HepG2 (cell line): ENCODE measurements around the gene TBC1D5. TPM values are rescaled to one million over a fixed set of nuclear protein-coding genes. Genes with fewer than 3 reads are reported as not detected.

Experiments used
- ATAC-seq: fragments of 200-7000 bp; cut with Tn5 transposase; 3 replicates; pipeline ENCODE4 v1.9.1; 2020; ENCODE audit warnings: mild to moderate bottlenecking, moderate library complexity
- BruUV-seq: library from RNA; stranded (reverse); fragments of 400-500 nt; replicated peaks from 2 replicates; lab custom pipeline; 2021; lab: Mats Ljungman, UMichigan
- CTCF ChIA-PET: fragments of 300-600 bp; formaldehyde crosslinking; extraction: SDS; loops from one replicate; lab custom pipeline; 2021; ENCODE audit warnings: low total read pairs, inconsistent platforms, low intra/inter-chr PET ratio; lab: Yijun Ruan, JAX
- POLR2A ChIA-PET: fragments of 350-600 bp; sonication (Branson Sonifier 250); formaldehyde crosslinking; loops from one replicate; lab custom pipeline; 2020; ENCODE audit warnings: antibody characterized with exemption, inconsistent platforms; lab: Yijun Ruan, JAX
- DNase-seq: peaks from one replicate; pipeline ENCODE4 v3.0.0-alpha.2; 2015; ENCODE audit warnings: low spot score
- FAIRE-seq: peaks from 3 replicates; lab custom pipeline; 2011; peaks lifted over from hg19 to GRCh38; lab: Jason Lieb, UNC
- H2AFZ ChIP-seq: one replicate; pipeline ENCODE4 v1.6.1; 2011; ENCODE audit warnings: low read length, inconsistent platforms
- H3K27ac ChIP-seq: fragments of 300-600 bp; 3 replicates; pipeline ENCODE4 v1.8.0; 2011; ENCODE audit warnings: mixed run types, mild to moderate bottlenecking, mixed read lengths, low read length, inconsistent platforms; ENCODE audit not compliant: insufficient read depth; ENCODE audit errors: extremely low read length
- H3K27me3 ChIP-seq, 2 experiments: fragments of 200-600 bp in 1 of 2; 2 replicates in 1 of 2; 3 replicates in 1 of 2; pipeline versions ENCODE4 v1.6.0 to v1.8.0; 2011; ENCODE audit warnings: low read length in 2 of 2, mild to moderate bottlenecking in 2 of 2, moderate library complexity in 2 of 2, inconsistent platforms in 1 of 2; ENCODE audit not compliant: insufficient read depth in 2 of 2, control insufficient read depth in 1 of 2
- H3K36me3 ChIP-seq, 2 experiments: fragments of 200-600 bp in 1 of 2; replicated peaks in 1 of 2; 2 replicates in 1 of 2; 3 replicates in 1 of 2; pipeline versions ENCODE4 v1.5.1 to v1.8.0; 2011; ENCODE audit warnings: low read length in 2 of 2, inconsistent platforms in 1 of 2; ENCODE audit not compliant: insufficient read depth in 2 of 2, control insufficient read depth in 1 of 2
- H3K4me1 ChIP-seq: 2 replicates; pipeline ENCODE4 v1.5.1; 2012; ENCODE audit warnings: low read length, inconsistent platforms; ENCODE audit not compliant: insufficient read depth
- H3K4me2 ChIP-seq: 2 replicates; pipeline ENCODE4 v1.6.0; 2011; ENCODE audit warnings: low read depth, low read length, inconsistent platforms
- H3K4me3 ChIP-seq, 3 experiments: fragments of 200-600 bp in 1 of 3; sonication (generic), shearing (Covaris generic) in 1 of 3; replicated peaks in 1 of 3; 2 replicates each; pipeline ENCODE4 v1.5.1; 2011 to 2016; ENCODE audit warnings: low read length in 3 of 3, inconsistent platforms in 2 of 3, low read depth in 2 of 3, mild to moderate bottlenecking in 2 of 3, control low read depth in 1 of 3, mixed read lengths in 1 of 3; ENCODE audit not compliant: insufficient read depth in 1 of 3
- H3K79me2 ChIP-seq: one replicate; pipeline ENCODE4 v1.6.1; 2011; ENCODE audit warnings: low read length, inconsistent platforms; ENCODE audit not compliant: insufficient read depth
- H3K9ac ChIP-seq: 2 replicates; pipeline ENCODE4 v1.6.0; 2011; ENCODE audit warnings: mild to moderate bottlenecking, low read depth, low read length, inconsistent platforms; ENCODE audit not compliant: insufficient read depth
- H3K9me3 ChIP-seq: 2 replicates; pipeline ENCODE4 v1.5.1; 2012; ENCODE audit warnings: mild to moderate bottlenecking, low read length
- H4K20me1 ChIP-seq: 2 replicates; pipeline ENCODE4 v1.6.0; 2011; ENCODE audit warnings: inconsistent platforms, mild to moderate bottlenecking, low read length, moderate library complexity; ENCODE audit not compliant: insufficient read depth
- CSRNP1 ChIP-seq: sonication (generic); formaldehyde crosslinking; IDR thresholded peaks from 2 replicates; pipeline ENCODE4 v1.8.1; 2023; ENCODE audit warnings: mild to moderate bottlenecking, missing genetic modification reagents
- MED13 ChIP-seq: sonication (generic); formaldehyde crosslinking; IDR thresholded peaks from 2 replicates; pipeline ENCODE4 v1.5.0; 2020; ENCODE audit warnings: missing genetic modification reagents
- MIXL1 ChIP-seq: IDR thresholded peaks from 2 replicates; pipeline ENCODE4 v1.6.1; 2016
- NCOA1 ChIP-seq: sonication (generic); formaldehyde crosslinking; IDR thresholded peaks from 2 replicates; pipeline ENCODE4 v1.9.0; 2021; ENCODE audit warnings: missing genetic modification reagents
- NFAT5 ChIP-seq: sonication (generic); formaldehyde crosslinking; IDR thresholded peaks from 2 replicates; pipeline ENCODE4 v1.4.0; 2020; ENCODE audit warnings: missing genetic modification reagents
- REXO4 ChIP-seq: sonication (generic); formaldehyde crosslinking; IDR thresholded peaks from 2 replicates; pipeline ENCODE4 v1.8.0; 2022; ENCODE audit warnings: missing genetic modification reagents, mild to moderate bottlenecking, borderline replicate concordance
- ZNF12 ChIP-seq: sonication (generic); formaldehyde crosslinking; IDR thresholded peaks from 2 replicates; pipeline ENCODE4 v1.5.0; 2020; ENCODE audit warnings: missing genetic modification reagents
- ZNF317 ChIP-seq: sonication (generic); formaldehyde crosslinking; IDR thresholded peaks from 2 replicates; pipeline ENCODE4 v1.5.0; 2020; ENCODE audit warnings: mild to moderate bottlenecking, missing genetic modification reagents
- ZNF567 ChIP-seq: sonication (generic); formaldehyde crosslinking; IDR thresholded peaks from 2 replicates; pipeline ENCODE4 v1.8.1; 2023; ENCODE audit warnings: mild to moderate bottlenecking, missing genetic modification reagents, borderline replicate concordance
- WGBS: methylation state at CpG from one replicate; pipeline ENCODE4 v1.1.6; 2017; ENCODE audit warnings: low lambda C conversion rate; 5-methylcytosine and 5-hydroxymethylcytosine counted together
- in situ Hi-C: cut with HindIII; loops from 2 replicates; pipeline ENCODE4 v1.10.0; 2017; ENCODE audit warnings: low pct_unique_long_range_greater_than_20kb; ENCODE audit not compliant: extremely low pct_ligation_motif_present
- intact Hi-C: fragments of 100-400 bp; cut with micrococcal nuclease; formaldehyde crosslinking; loops from one replicate; pipeline ENCODE4 v1.10.0; 2022; ENCODE audit not compliant: unreplicated experiment
- polyA plus RNA-seq, 8 experiments: library from polyadenylated mRNA; depleted of rRNA in 3 of 8; stranded (reverse) in 7 of 8; unstranded in 1 of 8; fragments of >200 nt; fragmentation: Illumina TruSeq in 4 of 8; extraction: Trizol in 4 of 8; gene quantifications; 2 replicates each; pipeline versions ENCODE4 v1.2.1 to v1.2.3, GENCODE V29; 2011 to 2016; ENCODE audit warnings: low read depth in 4 of 8, missing spikeins in 1 of 8, mixed read lengths in 1 of 8; ENCODE audit not compliant: insufficient read depth in 1 of 8
- total RNA-seq, 5 experiments: library from RNA; depleted of rRNA; stranded (reverse); fragments of >200 nt; fragmentation: Illumina TruSeq; extraction: Trizol; gene quantifications; 2 replicates each; pipeline ENCODE4 v1.2.3, GENCODE V29; 2016; ENCODE audit warnings: low read depth in 1 of 5

TBC1D5 gene
- total and polyA plus RNA-seq, 2 of the 13 experiments (the other 11 are each of a cell fraction or from before 2014, with no cell fraction given) = 19.2 to 33.3 TPM

GRCh38 chr3:17550624-17551023 lies 191.8 kb downstream of the TBC1D5 start (continued):
- TF ChIP-seq CSRNP1 (no peak), MED13 (CRISPR knock-in tag) (no peak)

- no peak for DNase-seq
- H3K27me3 ChIP-seq = no peaks in the 10 kb centered on the region
- H3K79me2 ChIP-seq = no peaks in the 10 kb centered on the region
- in situ Hi-C loops (no loop called here), intact Hi-C loops (no loop called here)
- H3K4me1 ChIP-seq = no peaks in the 10 kb centered on the region
- H3K27ac ChIP-seq = no peak overlapping the region
- TF ChIP-seq REXO4 (CRISPR knock-in tag) (no peak), NFAT5 (CRISPR knock-in tag) (no peak), NCOA1 (no peak), ZNF567 (no peak), MIXL1 (CRISPR knock-in tag) (no peak), ZNF12 (no peak), ZNF317 (CRISPR knock-in tag) (no peak)
- no peak overlapping the region for H3K9ac ChIP-seq
- no peaks in the 10 kb centered on the region for H4K20me1 ChIP-seq
- H3K4me2 ChIP-seq = no peak overlapping the region
- H2AFZ ChIP-seq = no peak overlapping the region
- WGBS = 96% methylated on average over 10 of the region's 10 CpGs
- ChIA-PET POLR2A (no interaction called here), CTCF (no interaction called here)
- H3K4me3 ChIP-seq = no peak overlapping the region
- no peaks in the 10 kb centered on the region for H3K9me3 ChIP-seq
- no peak for ATAC-seq
- no peaks in the 10 kb centered on the region for H3K36me3 ChIP-seq
- BruUV-seq = no TSS peak
- no peak for FAIRE-seq
These were observed 195.8 kb downstream of the TBC1D5 start for GRCh38 chr3:17546500-17547255.
